ENCODE results near the gene CDC5L.
"Not testable (repeated sequence)": the region's sequence is repeated elsewhere in the genome, so short reads cannot be mapped to it uniquely, and the experiment has no call there.

CDC5L gene

GRCh38 chr6:44435500-44435899, 48.0 kb downstream of the CDC5L start:
- Histone ChIP-seq H3K27ac (ENCODE audit: low read length) (no peak overlapping the region), H3K36me3 (ENCODE audit: control insufficient read depth in 2 of 2, insufficient read depth in 2 of 2, low read length in 2 of 2) (peaks cover 0 to 2% of the 10 kb centered on the region in 2 donors)

GRCh38 chr6:44438827-44439226, 51.3 kb downstream of the CDC5L start:
- peaks cover 0 to 4% of the 10 kb centered on the region in 2 donors for H3K9me3 ChIP-seq (ENCODE audit: control insufficient read depth in 2 of 2, low read length in 2 of 2)
- no peaks in the 10 kb centered on the region for H3K4me1 ChIP-seq (ENCODE audit: control insufficient read depth, insufficient read depth, low read length)
- peaks cover under 1 to 3% of the 10 kb centered on the region in 2 donors for H3K36me3 ChIP-seq (ENCODE audit: control insufficient read depth in 2 of 2, insufficient read depth in 2 of 2, low read length in 2 of 2)
- H3K27ac ChIP-seq (ENCODE audit: low read length) = no peak overlapping the region
- no peak overlapping the region for H3K9ac ChIP-seq (ENCODE audit: low read length in 2 of 2)
- no peak overlapping the region for H3K4me3 ChIP-seq (ENCODE audit: low read length in 2 of 2)
- no peaks in the 10 kb centered on the region for H3K27me3 ChIP-seq (ENCODE audit: control insufficient read depth in 1 of 2, insufficient read depth in 2 of 2, low read length in 2 of 2)

More at GRCh38 chr6:44435500-44435899, 48.0 kb downstream of the CDC5L start:
- Histone ChIP-seq H3K4me3 (ENCODE audit: low read length in 2 of 2) (no peak overlapping the region), H3K9ac (ENCODE audit: low read length in 2 of 2) (no peak overlapping the region), H3K4me1 (ENCODE audit: control insufficient read depth, insufficient read depth, low read length) (no peaks in the 10 kb centered on the region), H3K27me3 (ENCODE audit: control insufficient read depth in 1 of 2, insufficient read depth in 2 of 2, low read length in 2 of 2) (no peaks in the 10 kb centered on the region), H3K9me3 (ENCODE audit: control insufficient read depth in 2 of 2, low read length in 2 of 2) (no peaks in the 10 kb centered on the region)

GRCh38 chr6:44439270-44440045, 52.0 kb downstream of the CDC5L start:
- H3K36me3 ChIP-seq (ENCODE audit: control insufficient read depth in 2 of 2, insufficient read depth in 2 of 2, low read length in 2 of 2) = peaks cover 3 to 4% of the 10 kb centered on the region in 2 donors
- no peak overlapping the region for H3K9ac ChIP-seq (ENCODE audit: low read length in 2 of 2)
- no peak overlapping the region for H3K4me3 ChIP-seq (ENCODE audit: low read length in 2 of 2)
- peaks cover 0 to 4% of the 10 kb centered on the region in 2 donors for H3K9me3 ChIP-seq (ENCODE audit: control insufficient read depth in 2 of 2, low read length in 2 of 2)
- no peak overlapping the region for H3K27ac ChIP-seq (ENCODE audit: low read length)
- no peaks in the 10 kb centered on the region for H3K27me3 ChIP-seq (ENCODE audit: control insufficient read depth in 1 of 2, insufficient read depth in 2 of 2, low read length in 2 of 2)
- H3K4me1 ChIP-seq (ENCODE audit: control insufficient read depth, insufficient read depth, low read length) = no peaks in the 10 kb centered on the region

GRCh38 chr6:44441091-44441855, 53.8 kb downstream of the CDC5L start:
- Histone ChIP-seq H3K36me3 (ENCODE audit: control insufficient read depth in 2 of 2, insufficient read depth in 2 of 2, low read length in 2 of 2) (peaks cover 9 to 14% of the 10 kb centered on the region in 2 donors), H3K9ac (ENCODE audit: low read length in 2 of 2) (no peak overlapping the region), H3K4me3 (ENCODE audit: low read length in 2 of 2) (no peak overlapping the region), H3K27me3 (ENCODE audit: control insufficient read depth in 1 of 2, insufficient read depth in 2 of 2, low read length in 2 of 2) (no peaks in the 10 kb centered on the region), H3K4me1 (ENCODE audit: control insufficient read depth, insufficient read depth, low read length) (no peaks in the 10 kb centered on the region), H3K9me3 (ENCODE audit: control insufficient read depth in 2 of 2, low read length in 2 of 2) (peaks cover 0 to 4% of the 10 kb centered on the region in 2 donors), H3K27ac (ENCODE audit: low read length) (no peak overlapping the region)

DNA sequence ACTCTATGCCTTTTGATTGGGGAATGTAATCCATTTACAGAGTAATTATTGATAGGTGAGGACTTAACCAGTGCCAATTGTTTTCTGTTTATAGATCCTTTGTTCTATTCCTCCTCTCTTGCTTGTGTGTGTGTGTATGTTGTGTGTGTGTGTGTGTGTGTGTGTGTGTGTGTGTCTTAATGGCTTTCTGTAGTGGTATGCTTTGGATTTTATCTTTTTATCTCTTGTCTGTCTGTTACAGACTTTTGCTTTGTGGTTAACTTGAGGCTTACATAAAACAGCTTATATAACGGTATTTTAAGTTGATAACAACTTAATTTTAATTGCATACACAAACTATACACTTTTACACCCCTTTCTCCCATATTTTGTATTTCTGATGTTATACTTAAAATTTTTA, 54.7 kb downstream of the CDC5L start:
- H3K36me3 ChIP-seq (ENCODE audit: control insufficient read depth in 2 of 2, insufficient read depth in 2 of 2, low read length in 2 of 2) = peaks cover 13 to 16% of the 10 kb centered on the region in 2 donors
- no peak overlapping the region for H3K4me3 ChIP-seq (ENCODE audit: low read length in 2 of 2)
- no peaks in the 10 kb centered on the region for H3K4me1 ChIP-seq (ENCODE audit: control insufficient read depth, insufficient read depth, low read length)
- no peak overlapping the region for H3K9ac ChIP-seq (ENCODE audit: low read length in 2 of 2)
- H3K27ac ChIP-seq (ENCODE audit: low read length) = no peak overlapping the region
- H3K9me3 ChIP-seq (ENCODE audit: control insufficient read depth in 2 of 2, low read length in 2 of 2) = peaks cover 0 to 4% of the 10 kb centered on the region in 2 donors
- H3K27me3 ChIP-seq (ENCODE audit: control insufficient read depth in 1 of 2, insufficient read depth in 2 of 2, low read length in 2 of 2) = no peaks in the 10 kb centered on the region

DNA sequence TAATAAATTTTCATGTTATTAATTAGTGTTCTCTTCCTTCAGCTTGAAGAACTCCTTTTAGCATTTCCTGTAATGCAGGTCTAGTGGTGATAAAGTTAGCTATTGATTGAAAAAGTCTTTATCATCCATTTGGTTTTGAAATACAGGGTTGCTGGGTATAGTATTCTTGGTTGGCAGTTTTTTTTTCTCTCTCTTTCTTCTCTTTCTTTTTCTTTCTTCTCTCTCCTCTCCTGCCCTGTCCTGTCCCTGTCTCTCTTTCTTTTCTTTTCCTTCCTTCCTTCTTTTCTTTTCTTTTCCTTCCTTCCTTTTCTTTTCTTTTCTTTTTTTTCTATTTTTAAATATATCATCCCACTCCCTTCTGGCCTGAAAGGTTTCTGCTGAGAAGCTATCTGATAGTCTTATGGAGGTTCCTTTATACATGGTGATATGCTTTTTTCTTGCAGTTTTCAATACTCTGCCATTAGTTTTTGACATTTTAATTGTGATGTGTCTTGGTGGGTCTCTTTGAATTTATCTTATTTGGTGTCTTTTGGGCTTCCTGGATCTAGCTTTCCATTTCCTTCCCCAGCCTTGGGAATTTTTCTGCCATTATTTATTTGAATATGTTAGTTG, 55.4 kb downstream of the CDC5L start:
- peaks cover 0 to 4% of the 10 kb centered on the region in 2 donors for H3K9me3 ChIP-seq (ENCODE audit: control insufficient read depth in 2 of 2, low read length in 2 of 2)
- H3K27me3 ChIP-seq (ENCODE audit: control insufficient read depth in 1 of 2, insufficient read depth in 2 of 2, low read length in 2 of 2) = no peaks in the 10 kb centered on the region
- no peak overlapping the region for H3K27ac ChIP-seq (ENCODE audit: low read length)
- no peak overlapping the region for H3K4me3 ChIP-seq (ENCODE audit: low read length in 2 of 2)
- no peak overlapping the region for H3K9ac ChIP-seq (ENCODE audit: low read length in 2 of 2)
- H3K4me1 ChIP-seq (ENCODE audit: control insufficient read depth, insufficient read depth, low read length) = no peaks in the 10 kb centered on the region
- peaks cover 13 to 18% of the 10 kb centered on the region in 2 donors for H3K36me3 ChIP-seq (ENCODE audit: control insufficient read depth in 2 of 2, insufficient read depth in 2 of 2, low read length in 2 of 2)

GRCh38 chr6:44444853-44445252, 57.3 kb downstream of the CDC5L start:
- Histone ChIP-seq H3K27me3 (ENCODE audit: control insufficient read depth in 1 of 2, insufficient read depth in 2 of 2, low read length in 2 of 2) (no peaks in the 10 kb centered on the region), H3K9ac (ENCODE audit: low read length in 2 of 2) (no peak overlapping the region), H3K4me3 (ENCODE audit: low read length in 2 of 2) (no peak overlapping the region), H3K27ac (ENCODE audit: low read length) (no peak overlapping the region), H3K9me3 (ENCODE audit: control insufficient read depth in 2 of 2, low read length in 2 of 2) (peaks cover 0 to 4% of the 10 kb centered on the region in 2 donors), H3K36me3 (ENCODE audit: control insufficient read depth in 2 of 2, insufficient read depth in 2 of 2, low read length in 2 of 2) (peaks cover 18 to 24% of the 10 kb centered on the region in 2 donors), H3K4me1 (ENCODE audit: control insufficient read depth, insufficient read depth, low read length) (no peaks in the 10 kb centered on the region)

GRCh38 chr6:44446626-44447300, 59.3 kb downstream of the CDC5L start:
- Histone ChIP-seq H3K9ac (ENCODE audit: low read length in 2 of 2) (no peak overlapping the region), H3K4me3 (ENCODE audit: low read length in 2 of 2) (no peak overlapping the region), H3K27me3 (ENCODE audit: control insufficient read depth in 1 of 2, insufficient read depth in 2 of 2, low read length in 2 of 2) (no peaks in the 10 kb centered on the region), H3K27ac (ENCODE audit: low read length) (no peak overlapping the region), H3K9me3 (ENCODE audit: control insufficient read depth in 2 of 2, low read length in 2 of 2) (peaks cover 0 to 4% of the 10 kb centered on the region in 2 donors), H3K36me3 (ENCODE audit: control insufficient read depth in 2 of 2, insufficient read depth in 2 of 2, low read length in 2 of 2) (peaks cover 16 to 24% of the 10 kb centered on the region in 2 donors), H3K4me1 (ENCODE audit: control insufficient read depth, insufficient read depth, low read length) (peaks cover under 1% of the 10 kb centered on the region)

DNA sequence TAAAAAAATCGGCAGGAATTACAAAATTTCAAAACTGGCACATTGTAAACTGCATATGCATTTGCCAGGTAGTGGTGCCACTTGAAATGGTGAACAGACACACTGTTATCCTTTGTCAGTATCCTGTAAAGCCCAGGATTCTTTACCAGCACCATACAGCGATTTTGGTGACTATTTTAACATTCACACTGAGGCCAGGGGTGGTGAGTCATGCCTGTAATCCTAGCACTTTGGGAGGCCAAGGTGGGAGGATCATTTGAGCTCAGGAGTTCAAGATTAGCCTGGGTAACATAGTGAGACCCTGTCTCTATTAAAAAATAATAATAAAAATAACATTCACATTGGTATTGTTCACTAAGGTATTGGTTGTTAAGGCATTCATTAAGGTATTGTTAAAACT, 61.7 kb downstream of the CDC5L start:
- H3K36me3 ChIP-seq (ENCODE audit: control insufficient read depth in 2 of 2, insufficient read depth in 2 of 2, low read length in 2 of 2) = peaks cover 21 to 22% of the 10 kb centered on the region in 2 donors
- H3K4me1 ChIP-seq (ENCODE audit: control insufficient read depth, insufficient read depth, low read length); H3K9ac ChIP-seq (ENCODE audit: low read length in 2 of 2); H3K4me3 ChIP-seq (ENCODE audit: low read length in 2 of 2); H3K27ac ChIP-seq (ENCODE audit: low read length); H3K9me3 ChIP-seq (ENCODE audit: control insufficient read depth in 2 of 2, low read length in 2 of 2); H3K27me3 ChIP-seq (ENCODE audit: control insufficient read depth in 1 of 2, insufficient read depth in 2 of 2, low read length in 2 of 2): not testable (repeated sequence)
